Measurements from ENCODE around the gene SLC26A11.

SLC26A11 gene

DNA sequence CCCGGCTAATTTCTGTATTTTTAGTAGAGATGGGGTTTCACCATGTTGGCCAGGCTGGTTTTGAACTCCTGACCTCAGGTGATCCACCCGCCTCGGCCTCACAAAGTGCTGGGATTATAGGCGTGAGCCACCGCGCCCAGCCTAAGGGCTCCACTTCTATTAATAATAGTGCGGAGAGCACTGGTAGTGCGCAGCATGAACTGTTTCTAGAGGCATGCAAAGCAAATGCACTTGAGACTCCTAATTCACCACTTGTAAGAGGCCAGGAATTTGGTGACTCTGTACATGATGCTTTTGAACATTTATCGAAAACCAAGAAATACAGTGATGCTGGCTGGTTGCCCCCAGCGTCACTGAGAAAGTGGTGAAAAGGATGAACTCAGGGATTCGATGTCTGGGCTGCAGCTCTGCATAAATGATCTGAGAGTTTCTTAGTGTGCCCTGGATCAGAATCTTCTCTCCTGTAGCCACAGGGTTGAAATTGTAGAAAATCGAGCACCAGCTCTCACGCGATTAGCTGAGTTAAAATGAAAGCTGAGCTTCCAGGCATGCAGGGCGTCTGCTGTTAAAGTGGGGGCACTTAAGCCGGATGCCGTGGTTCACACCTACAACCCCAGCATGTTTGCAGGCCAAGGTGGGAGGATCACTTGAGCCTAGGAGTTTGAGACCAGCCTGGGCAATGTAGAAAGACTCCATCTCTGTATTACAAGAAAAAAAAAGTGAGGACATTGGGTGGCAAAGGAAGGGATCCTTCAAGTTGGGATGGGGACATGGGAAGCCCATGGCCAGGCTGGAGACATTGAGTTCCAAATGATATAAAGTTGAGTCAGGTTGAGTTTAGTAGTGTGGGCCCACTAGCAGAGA, 45.2 kb downstream of the SLC26A11 start:
- no peak overlapping the region for H3K4me3 ChIP-seq (replicated peaks; ENCODE audit: insufficient read depth, low read length)
- no peak overlapping the region for H3K27ac ChIP-seq (replicated peaks)
- no peaks in the 10 kb centered on the region for H3K27me3 ChIP-seq (ENCODE audit: insufficient read depth, poor library complexity, severe bottlenecking)
- DNase-seq (ENCODE audit: low read depth in 1 of 2, low spot score in 1 of 2) = no peak
- TF ChIP-seq, protein P1, sequence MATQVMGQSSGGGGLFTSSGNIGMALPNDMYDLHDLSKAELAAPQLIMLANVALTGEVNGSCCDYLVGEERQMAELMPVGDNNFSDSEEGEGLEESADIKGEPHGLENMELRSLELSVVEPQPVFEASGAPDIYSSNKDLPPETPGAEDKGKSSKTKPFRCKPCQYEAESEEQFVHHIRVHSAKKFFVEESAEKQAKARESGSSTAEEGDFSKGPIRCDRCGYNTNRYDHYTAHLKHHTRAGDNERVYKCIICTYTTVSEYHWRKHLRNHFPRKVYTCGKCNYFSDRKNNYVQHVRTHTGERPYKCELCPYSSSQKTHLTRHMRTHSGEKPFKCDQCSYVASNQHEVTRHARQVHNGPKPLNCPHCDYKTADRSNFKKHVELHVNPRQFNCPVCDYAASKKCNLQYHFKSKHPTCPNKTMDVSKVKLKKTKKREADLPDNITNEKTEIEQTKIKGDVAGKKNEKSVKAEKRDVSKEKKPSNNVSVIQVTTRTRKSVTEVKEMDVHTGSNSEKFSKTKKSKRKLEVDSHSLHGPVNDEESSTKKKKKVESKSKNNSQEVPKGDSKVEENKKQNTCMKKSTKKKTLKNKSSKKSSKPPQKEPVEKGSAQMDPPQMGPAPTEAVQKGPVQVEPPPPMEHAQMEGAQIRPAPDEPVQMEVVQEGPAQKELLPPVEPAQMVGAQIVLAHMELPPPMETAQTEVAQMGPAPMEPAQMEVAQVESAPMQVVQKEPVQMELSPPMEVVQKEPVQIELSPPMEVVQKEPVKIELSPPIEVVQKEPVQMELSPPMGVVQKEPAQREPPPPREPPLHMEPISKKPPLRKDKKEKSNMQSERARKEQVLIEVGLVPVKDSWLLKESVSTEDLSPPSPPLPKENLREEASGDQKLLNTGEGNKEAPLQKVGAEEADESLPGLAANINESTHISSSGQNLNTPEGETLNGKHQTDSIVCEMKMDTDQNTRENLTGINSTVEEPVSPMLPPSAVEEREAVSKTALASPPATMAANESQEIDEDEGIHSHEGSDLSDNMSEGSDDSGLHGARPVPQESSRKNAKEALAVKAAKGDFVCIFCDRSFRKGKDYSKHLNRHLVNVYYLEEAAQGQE (IDR thresholded peaks at IDR 0.05; ENCODE audit: insufficient replicate concordance, low read depth) = no peak

DNA sequence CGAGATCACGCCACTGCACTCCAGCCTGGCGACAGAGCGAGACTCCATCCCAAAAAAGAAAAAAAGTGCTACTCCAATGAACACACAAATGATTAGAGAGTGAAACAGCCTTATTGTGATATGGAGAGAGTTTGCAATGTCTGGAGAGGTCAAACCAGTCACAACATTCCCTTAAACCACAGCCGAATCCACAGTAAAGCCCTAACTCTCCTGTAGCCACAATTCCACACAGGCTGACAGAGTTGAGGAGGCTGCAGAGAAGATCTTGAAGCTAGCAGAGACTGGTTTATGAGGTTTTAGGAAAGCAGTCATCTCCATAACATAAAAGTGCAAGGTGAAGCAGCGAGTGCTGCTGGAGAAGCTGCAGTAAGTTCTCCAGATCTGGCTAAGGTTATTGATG, 47.2 kb downstream of the SLC26A11 start:
- no peak for DNase-seq (ENCODE audit: low read depth in 1 of 2, low spot score in 1 of 2)
- H3K27me3 ChIP-seq (ENCODE audit: insufficient read depth, poor library complexity, severe bottlenecking) = no peaks in the 10 kb centered on the region
- no peak overlapping the region for H3K27ac ChIP-seq (replicated peaks)
- H3K4me3 ChIP-seq (replicated peaks; ENCODE audit: insufficient read depth, low read length) = no peak overlapping the region
- TF ChIP-seq SPI1 (IDR thresholded peaks at IDR 0.05; ENCODE audit: borderline replicate concordance, low read depth) = no peak
- TF ChIP-seq, protein P2, sequence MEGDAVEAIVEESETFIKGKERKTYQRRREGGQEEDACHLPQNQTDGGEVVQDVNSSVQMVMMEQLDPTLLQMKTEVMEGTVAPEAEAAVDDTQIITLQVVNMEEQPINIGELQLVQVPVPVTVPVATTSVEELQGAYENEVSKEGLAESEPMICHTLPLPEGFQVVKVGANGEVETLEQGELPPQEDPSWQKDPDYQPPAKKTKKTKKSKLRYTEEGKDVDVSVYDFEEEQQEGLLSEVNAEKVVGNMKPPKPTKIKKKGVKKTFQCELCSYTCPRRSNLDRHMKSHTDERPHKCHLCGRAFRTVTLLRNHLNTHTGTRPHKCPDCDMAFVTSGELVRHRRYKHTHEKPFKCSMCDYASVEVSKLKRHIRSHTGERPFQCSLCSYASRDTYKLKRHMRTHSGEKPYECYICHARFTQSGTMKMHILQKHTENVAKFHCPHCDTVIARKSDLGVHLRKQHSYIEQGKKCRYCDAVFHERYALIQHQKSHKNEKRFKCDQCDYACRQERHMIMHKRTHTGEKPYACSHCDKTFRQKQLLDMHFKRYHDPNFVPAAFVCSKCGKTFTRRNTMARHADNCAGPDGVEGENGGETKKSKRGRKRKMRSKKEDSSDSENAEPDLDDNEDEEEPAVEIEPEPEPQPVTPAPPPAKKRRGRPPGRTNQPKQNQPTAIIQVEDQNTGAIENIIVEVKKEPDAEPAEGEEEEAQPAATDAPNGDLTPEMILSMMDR (IDR thresholded peaks at IDR 0.05; ENCODE audit: insufficient read depth, low read length) = no peak
- TF ChIP-seq, protein P1 (IDR thresholded peaks at IDR 0.05; ENCODE audit: insufficient replicate concordance, low read depth) = no peak
- no peak for TF ChIP-seq POLR2AphosphoS5 (IDR thresholded peaks at IDR 0.05; ENCODE audit: low read depth)
- TF ChIP-seq GABPA (IDR thresholded peaks at IDR 0.05; ENCODE audit: low read depth) = no peak

DNA sequence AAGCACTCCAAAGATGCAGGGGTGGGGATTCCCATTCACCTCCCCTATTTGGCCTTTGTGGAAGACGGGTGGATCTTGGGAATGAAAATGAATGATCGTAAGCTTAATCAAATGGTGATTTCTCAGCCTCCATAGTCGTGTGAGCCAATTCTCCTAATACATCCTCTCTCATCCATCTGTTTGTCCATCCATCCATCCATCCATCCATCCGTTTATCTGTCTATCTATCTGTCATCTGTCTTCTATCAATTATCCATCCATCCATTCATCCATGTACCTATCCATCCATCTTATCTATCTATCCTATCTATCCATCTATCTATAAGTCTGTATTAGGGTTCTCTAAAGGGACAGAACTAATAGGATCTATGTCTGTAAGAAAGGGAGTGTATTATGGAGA, 48.2 kb downstream of the SLC26A11 start:
- Histone ChIP-seq H3K4me3 (replicated peaks; ENCODE audit: insufficient read depth, low read length) (no peak overlapping the region), H3K27me3 (ENCODE audit: insufficient read depth, poor library complexity, severe bottlenecking) (no peaks in the 10 kb centered on the region), H3K27ac (replicated peaks) (no peak overlapping the region)
- DNase-seq (ENCODE audit: low read depth in 1 of 2, low spot score in 1 of 2) = no peak
- TF ChIP-seq GABPA (IDR thresholded peaks at IDR 0.05; ENCODE audit: low read depth) (no peak), POLR2AphosphoS5 (IDR thresholded peaks at IDR 0.05; ENCODE audit: low read depth) (no peak), SPI1 (IDR thresholded peaks at IDR 0.05; ENCODE audit: borderline replicate concordance, low read depth) (no peak)
- TF ChIP-seq, protein P1 (IDR thresholded peaks at IDR 0.05; ENCODE audit: insufficient replicate concordance, low read depth) = no peak
- TF ChIP-seq, protein P2 (IDR thresholded peaks at IDR 0.05; ENCODE audit: insufficient read depth, low read length) = no peak
